ENCODE results near the gene FAM83F.
"Not testable (repeated sequence)": the region's sequence is repeated elsewhere in the genome, so short reads cannot be mapped to it uniquely, and the experiment has no call there.

The FAM83F gene

DNA sequence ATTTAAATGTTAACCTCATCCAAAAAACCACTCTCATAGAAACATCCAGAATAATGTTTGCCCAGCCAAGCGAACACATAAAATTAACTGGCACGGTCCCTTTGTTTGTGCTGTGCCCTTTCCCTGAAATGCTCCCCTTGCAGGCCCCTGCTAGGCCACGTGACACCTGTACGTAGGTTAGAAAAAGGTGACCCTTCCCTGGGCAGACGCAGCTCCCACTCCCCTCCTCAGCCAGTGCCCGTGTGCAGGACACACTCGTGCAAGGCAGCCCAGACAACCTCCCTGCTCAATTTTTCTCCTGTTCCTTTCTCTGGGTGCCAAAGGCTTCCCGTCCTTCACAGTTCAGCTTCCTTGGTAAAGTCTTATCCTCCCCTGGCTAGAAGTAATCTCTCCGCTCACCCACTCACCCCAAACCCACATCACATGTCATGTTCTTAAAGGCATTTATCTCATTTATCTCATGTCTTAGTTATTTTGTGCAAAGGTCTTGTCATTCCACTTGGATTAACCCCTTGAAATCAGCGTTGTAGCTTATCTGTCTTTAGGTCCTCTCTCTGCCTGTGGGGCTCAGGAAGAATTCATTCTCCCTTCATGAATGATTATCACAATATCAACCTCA, 20.7 kb downstream of the FAM83F start:
- no peak for DNase-seq (ENCODE audit: low read depth)

DNA sequence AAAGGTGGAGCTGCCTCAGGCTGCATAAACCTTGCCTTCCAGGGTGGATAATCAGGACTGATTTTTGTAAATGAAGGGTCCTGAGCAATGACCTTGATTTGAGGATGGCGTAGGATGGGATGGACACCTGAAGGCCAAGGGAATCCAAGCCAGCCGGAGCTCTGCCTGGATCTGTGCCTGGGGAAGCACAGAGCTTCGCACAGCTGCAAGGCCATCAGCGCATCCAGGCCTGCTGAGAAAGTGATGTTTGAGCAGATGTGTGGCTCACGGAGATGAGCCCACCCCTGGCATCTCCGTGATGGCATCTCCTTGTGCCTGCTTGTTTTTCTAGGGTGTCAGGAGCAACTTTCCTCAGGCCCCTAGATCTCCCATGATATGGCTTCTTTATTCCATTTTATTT, 23.3 kb downstream of the FAM83F start:
- DNase-seq (ENCODE audit: low read depth) = no peak

- no peak for DNase-seq (ENCODE audit: low read depth)
Observed at GRCh38 chr22:40019100-40019499, 24.3 kb downstream of the FAM83F start.

DNA sequence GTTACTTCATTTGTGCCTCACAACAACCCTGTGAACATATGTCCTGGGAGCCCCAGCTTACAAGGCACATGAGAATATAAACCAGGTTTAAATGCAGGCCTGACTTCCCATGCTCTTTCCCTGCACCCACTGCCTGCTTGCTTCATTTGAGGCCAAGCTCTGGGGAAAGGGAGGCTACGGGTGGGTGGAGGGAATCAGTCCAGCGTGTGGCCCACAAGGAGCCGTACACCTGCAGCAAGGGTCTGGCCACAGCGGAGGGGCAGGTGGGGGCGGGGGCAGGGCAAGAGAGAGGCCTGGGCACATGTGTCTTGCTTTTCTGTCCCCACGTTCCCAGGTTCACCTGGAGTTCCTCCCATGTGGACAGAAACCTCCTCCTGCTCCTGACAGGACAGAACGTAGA, 26.2 kb downstream of the FAM83F start:
- DNase-seq (ENCODE audit: low read depth) = no peak

- no peak for DNase-seq (ENCODE audit: low read depth)
Observed at GRCh38 chr22:40021401-40022000, 26.7 kb downstream of the FAM83F start.

DNA sequence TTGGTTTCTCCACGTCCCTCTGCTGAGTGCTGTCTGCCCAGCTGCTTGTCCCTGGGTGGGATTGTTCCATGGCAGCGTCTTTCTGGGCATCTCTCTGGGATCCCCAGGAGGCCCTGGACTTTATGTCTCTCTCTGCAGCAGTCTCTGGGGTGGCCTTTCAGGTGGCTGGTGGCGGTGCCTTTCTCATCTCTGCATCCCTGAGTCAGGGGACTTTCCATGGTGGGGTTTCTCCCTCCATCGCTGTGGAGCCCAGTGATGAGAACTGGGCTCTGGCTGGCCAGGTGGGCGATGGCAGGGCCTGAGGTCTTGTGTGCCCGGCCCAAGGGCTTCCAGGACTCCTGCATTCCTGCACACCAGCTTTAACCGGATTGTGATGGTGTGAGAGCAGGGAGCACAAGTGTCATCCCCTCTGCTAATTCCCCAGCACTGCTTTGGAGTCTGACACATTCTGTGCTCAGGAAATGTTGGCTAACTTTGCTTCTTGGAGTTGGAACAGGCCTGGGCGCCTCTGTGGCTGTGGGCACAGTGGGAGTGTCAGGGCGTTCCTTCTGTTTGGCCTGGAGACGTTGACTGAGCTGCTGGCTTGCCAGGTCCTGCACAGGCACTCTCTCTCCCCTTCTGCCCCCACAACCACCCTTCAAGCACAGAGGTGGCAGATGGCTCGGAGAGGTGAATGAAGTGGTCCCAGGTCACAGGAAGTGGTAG, 27.9 kb downstream of the FAM83F start:
- DNase-seq (ENCODE audit: low read depth) = no peak

GRCh38 chr22:40023341-40023841, 28.6 kb downstream of the FAM83F start:
- DNase-seq (ENCODE audit: low read depth) = no peak

DNA sequence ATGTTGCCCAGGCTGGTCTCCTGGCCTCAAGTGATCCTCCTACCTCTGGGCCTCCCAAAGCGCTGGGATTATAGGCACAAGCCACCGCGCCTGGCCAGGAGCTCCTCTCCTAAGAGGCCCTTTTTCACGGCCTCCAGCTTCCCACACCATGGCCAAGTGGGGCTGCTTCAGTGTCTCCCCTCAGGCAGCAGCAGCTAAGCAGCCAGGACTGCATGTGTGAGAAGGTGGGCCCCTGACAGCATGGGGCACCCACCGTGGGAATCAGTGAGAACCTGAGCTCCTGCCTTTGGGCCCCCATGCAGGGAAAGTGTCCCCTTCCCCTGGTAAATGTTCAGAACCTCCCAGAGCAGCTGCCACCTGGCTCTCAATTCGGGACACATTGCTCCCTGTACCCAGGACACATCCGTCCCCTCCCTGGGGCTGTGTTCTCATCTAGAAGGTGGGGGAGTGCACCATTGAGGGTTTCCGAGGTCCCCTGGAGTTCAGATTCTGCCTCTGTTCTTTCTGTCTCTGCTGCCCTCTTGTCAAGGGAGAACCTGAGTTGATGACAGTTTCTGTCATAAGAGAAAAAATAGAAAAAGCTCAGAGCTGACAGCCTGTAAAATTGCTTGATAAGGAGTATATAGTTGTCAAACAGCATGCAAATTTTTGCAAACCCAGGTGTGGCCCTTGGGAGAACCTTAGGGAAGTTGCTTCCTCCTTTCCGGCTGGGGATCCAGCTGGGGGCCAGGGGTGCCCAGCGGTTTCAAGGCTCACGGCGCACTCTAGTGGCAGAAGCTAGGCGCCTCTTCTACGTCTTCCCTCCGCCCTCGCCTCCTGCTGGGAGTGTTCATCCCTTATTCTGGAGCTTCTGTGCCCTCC, 29.7 kb downstream of the FAM83F start:
- peak; percentile 44 for DNase-seq (ENCODE audit: low read depth)

- not testable (repeated sequence) for DNase-seq (ENCODE audit: low read depth)
Observed at GRCh38 chr22:40025062-40025379, 30.3 kb downstream of the FAM83F start.

DNA sequence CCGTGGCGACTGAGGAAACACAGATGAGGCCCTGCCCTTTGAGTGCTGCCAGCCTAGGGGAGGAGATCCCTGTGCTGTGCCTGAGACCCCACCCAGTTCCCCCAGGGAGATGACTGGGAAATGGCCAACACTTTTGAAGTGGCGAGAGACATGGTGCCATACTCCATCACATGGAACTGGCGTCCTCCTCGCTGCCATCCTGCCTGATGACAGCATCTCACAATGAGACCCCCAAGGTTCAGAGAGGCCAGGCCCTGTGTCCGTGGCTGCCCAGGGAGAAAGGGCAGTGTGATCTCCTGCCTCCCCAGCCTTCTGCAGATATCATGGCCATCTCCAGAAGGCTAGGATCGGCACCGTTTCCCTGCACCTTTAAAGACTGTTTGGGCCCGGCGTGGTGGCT, 31.1 kb downstream of the FAM83F start:
- no peak for DNase-seq (ENCODE audit: low read depth)

DNA sequence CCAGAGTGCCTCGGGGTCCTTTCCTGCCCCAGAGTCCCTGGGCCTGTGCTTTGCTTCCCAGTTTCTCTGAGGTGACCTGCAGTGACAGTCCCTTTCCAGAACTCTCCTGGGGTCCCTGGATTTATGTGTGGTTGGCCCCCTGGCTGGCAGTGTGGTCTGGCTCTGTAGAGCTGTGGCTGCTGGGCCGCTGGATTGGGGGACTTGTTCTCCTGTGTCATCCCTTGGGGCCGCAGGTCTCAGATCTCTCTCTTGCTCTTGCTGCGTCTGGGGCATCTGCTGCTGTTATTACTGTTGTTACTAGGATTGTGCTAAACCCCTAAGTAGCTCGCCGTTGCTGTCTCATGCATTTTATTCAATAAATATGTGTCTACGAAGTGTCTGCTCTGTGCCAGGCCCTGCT, 31.9 kb downstream of the FAM83F start:
- DNase-seq (ENCODE audit: low read depth) = no peak

GRCh38 chr22:40027191-40028097, 32.7 kb downstream of the FAM83F start:
- DNase-seq (ENCODE audit: low read depth) = no peak

GRCh38 chr22:40028098-40028425, 33.3 kb downstream of the FAM83F start:
- no peak for DNase-seq (ENCODE audit: low read depth)

DNA sequence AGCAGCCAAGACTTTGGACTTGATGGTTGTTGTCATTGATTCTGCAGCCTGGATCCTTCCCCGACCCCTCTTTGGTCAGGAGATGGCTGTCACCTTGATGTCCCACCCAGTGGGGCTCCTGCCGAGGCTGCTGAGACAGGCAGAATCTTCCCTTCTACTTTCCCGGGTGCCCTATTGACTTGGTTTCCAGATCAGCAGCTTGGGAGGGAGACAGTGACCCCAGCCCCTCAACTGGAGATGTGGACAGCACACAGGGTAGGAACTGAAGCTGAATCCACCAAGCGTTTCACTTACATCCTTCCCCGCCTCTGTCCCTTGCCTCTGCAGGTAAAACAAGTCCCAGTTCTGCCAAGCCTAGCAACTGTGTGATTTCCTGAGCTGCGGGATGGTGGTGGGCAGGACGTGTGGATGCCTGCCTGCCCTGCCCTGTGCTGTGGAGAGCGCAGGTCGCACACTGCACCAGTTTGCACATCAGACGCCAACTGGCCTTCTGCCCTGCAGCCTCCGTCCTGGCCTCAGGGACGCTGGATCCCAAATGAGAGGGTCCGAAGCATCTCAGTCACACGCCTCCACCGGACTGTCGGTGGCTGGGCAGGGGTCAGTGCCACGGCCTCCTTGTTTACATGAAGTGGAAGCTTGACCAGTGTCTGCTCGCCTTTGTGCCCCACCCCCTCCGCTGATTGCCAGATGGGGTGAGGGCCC, 34.6 kb downstream of the FAM83F start:
- no peak for DNase-seq (ENCODE audit: low read depth)

GRCh38 chr22:40030026-40030757, 35.4 kb downstream of the FAM83F start:
- DNase-seq (ENCODE audit: low read depth) = no peak

- no peak for DNase-seq (ENCODE audit: low read depth)
Observed at GRCh38 chr22:40030758-40031095, 36.0 kb downstream of the FAM83F start.

DNA sequence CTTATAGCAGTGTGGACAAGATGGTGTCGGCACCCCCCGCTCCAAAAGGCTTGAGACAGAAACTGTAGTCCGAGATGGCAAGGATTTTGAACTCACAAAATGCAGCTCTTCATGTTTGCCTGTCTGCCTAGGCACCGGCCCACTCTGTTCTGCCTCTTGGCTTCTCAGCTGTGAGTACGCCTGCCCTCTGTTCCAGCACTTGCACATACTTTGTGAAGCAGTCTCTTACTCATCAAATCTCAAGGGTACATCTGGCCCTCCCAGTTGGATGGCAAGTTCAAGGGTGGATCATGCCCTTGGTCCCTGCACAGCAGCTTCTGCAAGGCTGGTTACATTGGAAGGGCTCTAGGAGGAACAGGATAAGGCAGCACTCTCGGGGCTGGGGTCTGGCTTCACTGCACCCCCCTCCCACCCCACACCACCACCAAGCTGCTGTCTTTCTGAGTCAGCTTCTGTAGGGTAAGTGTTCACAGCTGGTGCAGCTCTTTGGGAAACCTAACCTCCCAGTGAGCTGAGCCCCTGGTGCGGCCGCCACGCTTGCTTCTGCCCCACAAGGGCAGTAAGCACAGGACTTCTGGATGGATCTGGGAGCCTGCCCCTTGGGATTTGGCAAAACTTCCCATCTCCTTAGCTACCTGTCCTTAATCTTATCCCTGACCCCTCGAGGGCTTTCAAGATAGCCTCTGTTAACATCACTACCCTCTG, 37.2 kb downstream of the FAM83F start:
- DNase-seq (ENCODE audit: low read depth) = no peak

GRCh38 chr22:40033586-40034380, 39.0 kb downstream of the FAM83F start:
- DNase-seq (ENCODE audit: low read depth) = no peak

- no peak for DNase-seq (ENCODE audit: low read depth)
Observed at GRCh38 chr22:40035351-40035750, 40.6 kb downstream of the FAM83F start.
